Measurements from ENCODE around the gene DAPK3.

DAPK3 gene

DNA sequence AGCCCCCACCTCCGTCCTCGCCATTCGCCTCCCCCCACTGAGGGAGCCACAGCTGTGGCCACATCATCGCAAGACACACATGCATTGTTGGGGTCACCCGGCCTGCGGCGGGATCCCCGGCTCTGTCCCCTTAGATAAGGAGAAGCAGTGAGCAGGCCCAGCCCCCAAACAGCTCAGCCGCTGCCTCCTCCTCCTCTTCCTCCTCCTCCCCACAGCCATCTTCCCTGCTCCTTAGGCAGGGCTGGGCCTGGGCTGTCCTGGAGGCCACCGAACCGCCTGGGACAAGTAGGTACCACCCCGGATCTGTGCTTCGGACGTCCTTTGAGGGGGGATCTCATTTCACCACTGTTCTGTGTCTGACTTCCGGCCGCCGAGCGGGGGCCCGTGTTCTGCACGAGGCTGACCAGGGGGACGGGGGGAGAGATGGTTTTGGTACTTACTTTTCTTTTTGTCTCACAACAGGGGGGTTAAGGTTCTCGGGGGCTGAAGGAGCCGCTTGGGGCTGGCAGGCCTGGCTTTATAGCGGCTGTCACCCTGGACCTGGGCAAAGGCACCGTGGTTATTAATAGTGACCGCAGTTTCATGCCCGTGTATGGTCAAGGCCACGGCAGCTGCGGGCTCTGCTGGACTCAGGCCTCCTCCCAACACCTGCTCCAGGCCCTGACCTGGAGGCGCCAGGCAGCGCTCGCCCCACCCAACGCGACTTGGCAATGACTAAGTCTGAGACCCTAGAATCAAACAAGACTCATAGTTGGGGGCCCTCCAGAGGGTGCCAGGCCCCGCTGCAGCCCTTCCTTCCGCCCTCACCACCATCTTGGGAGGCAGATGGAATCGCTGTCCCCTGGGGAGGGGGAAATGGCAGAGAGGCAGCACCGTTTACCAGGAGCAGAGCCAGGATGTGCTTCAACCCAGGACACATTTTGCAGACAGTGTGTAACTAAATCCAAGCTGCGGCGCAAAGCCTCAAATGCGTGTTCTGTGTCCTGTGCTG lies 19.7 kb downstream of the DAPK3 start:
- TF ChIP-seq GATA3 (IDR thresholded peaks at IDR 0.05; ENCODE audit: low read depth, low read length), result no peak
- TF ChIP-seq GATA2 (IDR thresholded peaks at IDR 0.05; ENCODE audit: low read depth, low read length), result no peak

DNA sequence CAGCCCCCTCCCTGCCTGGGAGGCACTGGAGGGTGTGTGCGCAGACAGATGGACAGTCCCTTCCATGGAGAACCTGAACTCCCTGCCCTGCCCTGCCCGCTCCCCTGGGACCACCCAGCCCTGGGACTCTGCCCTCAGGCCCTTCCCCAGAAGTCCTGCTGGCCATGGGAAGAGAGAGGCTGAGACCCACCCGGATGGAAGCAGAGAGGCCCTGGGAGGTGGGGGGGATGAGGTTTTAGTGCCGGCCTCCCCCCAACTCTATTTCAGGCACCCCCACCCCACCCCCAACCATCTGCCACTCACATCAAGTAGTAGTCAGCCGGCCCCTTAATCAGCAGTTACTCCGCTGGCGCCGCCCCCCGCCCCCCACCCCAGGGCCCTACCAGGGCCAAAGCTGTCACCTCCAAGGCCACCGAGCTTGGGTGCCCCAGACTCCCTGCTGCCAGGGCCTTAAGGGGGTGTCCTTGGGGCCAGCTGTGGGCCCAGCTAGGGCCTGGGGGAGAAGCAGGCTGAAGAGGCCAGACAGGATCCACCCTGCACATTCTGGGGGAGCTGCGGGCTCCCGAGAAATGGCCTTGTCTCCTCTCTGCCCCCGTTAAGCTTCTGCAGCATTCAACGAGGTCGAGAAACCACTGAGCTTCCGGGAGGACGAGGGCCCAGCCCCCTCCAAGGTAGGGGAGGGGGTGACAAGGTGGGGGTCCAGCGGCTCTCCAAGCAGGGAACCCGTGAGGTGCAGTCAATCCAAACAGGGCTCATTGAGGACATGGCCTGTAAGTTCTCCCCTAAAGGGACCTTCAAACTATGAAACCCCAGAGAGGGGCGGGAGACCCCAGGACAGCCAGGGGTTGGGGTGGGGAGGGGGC lies 20.7 kb downstream of the DAPK3 start:
- TF ChIP-seq GATA3 (IDR thresholded peaks at IDR 0.05; ENCODE audit: low read depth, low read length) (no peak), GATA2 (IDR thresholded peaks at IDR 0.05; ENCODE audit: low read depth, low read length) (no peak)

DNA sequence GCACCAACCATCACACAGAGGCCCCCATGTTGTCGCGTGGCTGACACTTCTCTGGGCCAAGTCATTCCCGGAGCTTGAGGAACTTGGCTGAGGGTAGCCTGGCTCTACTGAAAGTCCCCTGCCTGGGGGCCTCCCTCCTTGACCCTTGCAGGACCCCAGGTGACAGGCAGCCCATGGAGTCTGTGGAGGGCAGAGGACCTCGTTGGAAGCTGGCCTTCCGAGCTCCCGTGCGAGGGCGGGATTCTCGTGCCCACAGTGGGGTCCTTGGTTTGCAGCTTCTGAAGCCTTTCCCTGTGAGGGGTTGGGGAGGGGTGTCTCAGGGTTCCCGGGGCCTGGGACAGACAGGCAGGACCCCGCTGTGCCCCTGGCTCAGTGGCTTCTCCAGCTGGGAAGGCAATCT lies 21.6 kb downstream of the DAPK3 start:
- TF ChIP-seq GATA3 (IDR thresholded peaks at IDR 0.05; ENCODE audit: low read depth, low read length) (no peak), GATA2 (IDR thresholded peaks at IDR 0.05; ENCODE audit: low read depth, low read length) (no peak)

DNA sequence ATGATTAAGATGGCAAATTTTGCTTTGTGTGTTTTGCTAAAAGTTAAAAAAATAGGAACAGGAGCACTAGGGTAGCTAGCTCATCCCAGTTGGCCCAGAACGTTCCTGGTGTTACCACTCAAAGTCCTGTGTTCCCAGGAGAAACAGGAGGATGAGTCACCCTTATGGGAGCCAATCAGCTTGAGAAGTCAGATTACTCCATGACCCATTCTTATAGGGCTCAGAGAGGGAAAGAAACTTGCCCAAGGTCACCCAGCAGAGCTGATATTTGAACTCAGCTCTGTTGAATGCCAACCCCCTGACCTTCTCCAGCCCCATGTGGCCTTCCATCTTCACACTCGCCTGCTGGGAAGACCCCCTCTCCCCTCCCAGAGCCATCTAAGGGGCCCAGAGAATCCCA lies 25.1 kb downstream of the DAPK3 start:
- no peak for TF ChIP-seq GATA3 (IDR thresholded peaks at IDR 0.05; ENCODE audit: low read depth, low read length)
- TF ChIP-seq GATA2 (IDR thresholded peaks at IDR 0.05; ENCODE audit: low read depth, low read length), result no peak

DNA sequence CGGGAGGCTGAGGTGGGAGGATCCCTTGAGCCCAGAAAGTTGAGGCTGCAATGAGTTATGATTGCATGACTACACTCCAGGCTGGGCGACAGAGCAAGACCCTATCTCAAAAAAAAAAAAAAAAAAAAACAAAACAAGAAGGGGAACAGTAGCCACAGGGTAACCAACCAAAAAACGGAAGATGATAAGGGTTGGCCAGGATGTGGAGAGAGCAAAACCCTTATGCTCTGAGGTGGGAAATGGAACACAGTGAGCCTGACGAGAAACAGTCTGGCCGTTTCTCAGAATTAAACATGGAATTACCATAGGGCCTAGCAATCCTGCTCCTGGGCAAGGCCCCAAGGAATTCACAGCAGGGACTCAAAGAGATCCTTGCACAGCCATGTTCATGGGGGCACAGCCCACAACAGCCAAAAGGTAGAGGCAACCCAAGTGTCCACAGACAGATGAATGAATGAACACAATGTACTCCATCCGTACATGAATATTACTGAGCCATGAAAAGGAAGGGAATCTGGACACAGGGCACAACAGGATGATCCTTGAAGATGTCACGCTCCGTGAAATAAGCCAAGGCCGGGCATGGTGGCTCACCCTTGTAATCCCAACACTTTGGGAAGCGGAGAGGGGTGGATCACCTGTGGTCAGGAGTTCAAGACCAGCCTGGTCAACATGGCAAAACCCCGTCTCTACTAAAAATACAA lies 26.7 kb downstream of the DAPK3 start:
- TF ChIP-seq GATA3 (IDR thresholded peaks at IDR 0.05; ENCODE audit: low read depth, low read length), result no peak
- TF ChIP-seq GATA2 (IDR thresholded peaks at IDR 0.05; ENCODE audit: low read depth, low read length), result no peak

DNA sequence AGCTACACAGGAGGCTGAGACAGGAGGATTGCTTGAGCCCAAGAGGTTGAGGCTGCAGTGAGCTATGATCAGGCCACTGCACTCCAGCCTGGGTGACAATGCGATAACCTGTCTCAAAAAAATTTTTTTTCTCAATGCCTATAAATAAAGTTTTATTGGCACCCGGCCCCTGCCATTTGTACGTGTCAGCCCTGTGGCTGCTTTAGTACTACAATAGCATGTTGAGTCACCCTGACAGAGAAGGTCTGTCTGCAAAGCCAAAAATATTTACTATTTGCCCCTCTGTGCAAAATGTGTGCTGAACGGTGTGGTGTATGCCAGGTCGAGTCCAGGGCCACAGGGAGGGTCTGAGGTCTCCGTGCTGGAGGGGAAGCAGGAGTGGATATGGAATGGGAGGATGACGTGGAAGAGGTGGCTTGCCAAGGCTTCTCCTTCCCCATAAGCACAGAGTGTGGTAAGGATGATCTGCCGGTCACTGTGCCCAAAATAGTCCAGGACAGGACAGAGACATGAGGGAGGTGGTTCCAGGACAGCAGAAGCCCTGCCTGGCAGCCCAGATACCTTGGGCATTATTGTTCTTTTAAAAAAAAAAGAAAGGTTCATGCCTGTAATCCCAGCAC lies 28.0 kb downstream of the DAPK3 start:
- TF ChIP-seq GATA3 (IDR thresholded peaks at IDR 0.05; ENCODE audit: low read depth, low read length), result no peak
- TF ChIP-seq GATA2 (IDR thresholded peaks at IDR 0.05; ENCODE audit: low read depth, low read length), result no peak

DNA sequence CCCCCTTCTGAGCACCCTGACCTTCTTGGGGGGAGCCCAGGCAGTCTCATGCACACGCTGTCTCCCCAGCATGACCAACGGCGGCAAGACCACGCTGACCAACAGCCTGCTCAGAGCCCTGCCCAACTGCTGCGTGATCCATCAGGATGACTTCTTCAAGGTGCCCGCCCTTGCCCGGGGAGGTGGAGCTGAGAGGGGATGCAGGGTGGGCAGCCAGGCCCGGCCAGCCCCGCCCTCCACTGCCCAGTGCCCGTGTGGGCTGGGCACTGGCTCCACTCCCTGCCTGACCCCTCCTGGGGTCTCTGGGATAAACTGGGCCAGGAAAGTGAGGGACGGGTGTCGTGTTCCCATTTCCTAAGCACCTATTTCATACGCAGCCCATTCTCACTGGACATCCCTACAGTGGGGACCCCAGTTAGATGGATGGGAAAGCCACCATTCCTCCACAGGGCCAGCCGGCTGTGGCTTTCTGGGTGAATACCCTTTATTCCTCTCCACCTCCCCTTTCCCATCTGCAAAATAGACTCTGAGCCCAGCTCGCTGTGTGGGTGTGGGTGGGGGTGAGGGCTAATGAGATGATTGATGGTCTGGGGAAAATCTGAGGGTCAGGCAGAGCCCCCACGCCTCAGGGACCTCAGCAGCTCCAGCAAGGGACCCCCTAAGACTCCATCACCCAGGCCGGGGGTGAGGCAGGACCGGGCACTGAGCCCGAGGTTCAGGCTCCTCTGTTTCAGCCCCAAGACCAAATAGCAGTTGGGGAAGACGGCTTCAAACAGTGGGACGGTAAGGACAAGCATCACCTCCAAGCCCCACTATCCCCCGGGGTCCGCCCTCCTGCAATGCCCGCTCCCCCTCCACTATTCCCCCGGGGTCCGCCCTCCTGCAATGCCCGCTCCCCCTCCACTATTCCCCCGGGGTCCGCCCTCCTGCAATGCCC lies 34.1 kb downstream of the DAPK3 start:
- TF ChIP-seq GATA2 (IDR thresholded peaks at IDR 0.05; ENCODE audit: low read depth, low read length) (no peak), GATA3 (IDR thresholded peaks at IDR 0.05; ENCODE audit: low read depth, low read length) (no peak)

DNA sequence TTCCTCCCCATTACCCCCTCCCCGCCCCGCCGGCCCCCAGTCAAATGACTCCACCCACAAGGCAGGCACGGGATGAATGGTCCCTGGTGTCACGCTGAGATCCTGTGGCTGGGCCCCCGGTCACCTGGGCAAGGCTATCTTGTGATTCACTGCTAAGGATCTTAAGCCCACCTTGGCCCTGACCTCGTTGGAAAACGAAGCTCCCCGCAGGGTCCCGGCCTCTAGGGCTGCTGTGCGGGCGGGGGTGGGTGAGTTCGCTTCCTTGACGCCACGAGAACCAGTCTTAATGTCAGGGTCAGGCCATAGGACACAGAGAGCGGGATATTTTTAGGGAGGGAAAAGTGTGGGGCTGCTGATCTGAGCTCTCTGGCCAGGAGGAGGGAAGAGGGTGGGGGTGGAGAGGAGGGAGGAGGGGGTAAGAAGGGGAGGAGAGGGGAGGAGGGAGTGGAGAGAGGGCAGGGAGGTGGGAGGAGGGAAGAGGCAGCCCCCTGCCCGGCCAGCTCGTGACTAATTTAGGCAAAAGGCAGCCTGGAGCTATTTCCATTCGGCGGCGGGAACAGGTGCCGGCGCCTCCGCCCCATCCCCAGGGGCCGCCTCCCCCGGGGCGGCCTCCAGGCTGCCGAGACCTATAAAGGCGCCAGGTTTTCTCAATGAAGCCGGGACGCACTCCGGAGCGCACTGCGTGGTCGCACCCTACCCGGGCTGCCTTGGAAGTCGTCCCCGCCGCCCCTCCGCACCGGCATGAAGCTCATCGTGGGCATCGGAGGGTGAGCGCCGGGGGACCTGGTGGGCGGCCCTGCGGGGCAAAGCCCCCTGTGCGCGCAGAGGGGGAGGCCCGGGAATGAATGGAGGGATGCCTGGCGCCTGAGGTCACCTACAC lies 37.7 kb downstream of the DAPK3 start, which contains the start of gene NMRK2:
TSS of gene NMRK2 (plus strand) at position 139 of the 880 bp plus-strand sequence. CDS start at position 742, 603 bp downstream.
- TF ChIP-seq GATA2 (IDR thresholded peaks at IDR 0.05; ENCODE audit: low read depth, low read length), result no peak
- TF ChIP-seq GATA3 (IDR thresholded peaks at IDR 0.05; ENCODE audit: low read depth, low read length), result no peak

DNA sequence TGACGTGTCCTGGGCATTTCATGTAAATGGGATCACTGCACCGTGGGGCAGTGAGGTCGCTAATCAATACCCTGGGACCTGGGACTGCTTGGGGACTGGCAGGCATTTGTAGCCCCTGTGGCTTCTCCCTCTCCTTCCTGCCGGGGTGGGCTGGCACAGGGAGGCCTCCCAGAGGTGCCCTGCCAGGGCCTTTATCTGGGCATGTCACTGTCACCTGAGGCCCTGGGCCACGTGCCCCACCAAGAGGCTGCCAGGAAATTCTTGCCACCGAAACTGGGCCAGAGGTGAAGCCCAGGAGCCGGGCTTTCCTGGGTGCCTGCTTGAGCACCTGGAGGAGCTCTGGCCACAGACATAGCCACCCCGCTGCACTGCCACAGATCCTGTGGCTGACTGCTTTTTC lies 39.9 kb downstream of the DAPK3 start:
- TF ChIP-seq GATA3 (IDR thresholded peaks at IDR 0.05; ENCODE audit: low read depth, low read length) (no peak), GATA2 (IDR thresholded peaks at IDR 0.05; ENCODE audit: low read depth, low read length) (no peak)

DNA sequence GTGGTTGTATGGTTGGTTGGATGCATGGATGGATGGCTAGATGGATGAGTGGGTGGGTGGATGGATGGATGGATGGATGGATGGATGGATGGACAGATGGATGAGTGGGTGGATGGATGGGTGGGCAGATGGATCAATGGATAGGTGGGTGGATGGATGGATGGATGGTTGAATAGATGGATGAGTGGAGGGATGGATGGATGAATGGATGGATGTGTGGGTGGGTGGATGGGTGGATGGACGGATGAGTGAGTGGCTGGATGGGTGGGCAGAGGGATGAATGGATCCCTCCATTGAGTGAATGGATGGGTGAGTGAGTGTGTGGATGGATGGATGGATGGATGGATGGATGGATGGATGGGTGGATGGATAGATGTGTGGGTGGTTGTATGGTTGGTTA lies 47.0 kb downstream of the DAPK3 start:
- TF ChIP-seq GATA2 (IDR thresholded peaks at IDR 0.05; ENCODE audit: low read depth, low read length), result no peak
- no peak for TF ChIP-seq GATA3 (IDR thresholded peaks at IDR 0.05; ENCODE audit: low read depth, low read length)

DNA sequence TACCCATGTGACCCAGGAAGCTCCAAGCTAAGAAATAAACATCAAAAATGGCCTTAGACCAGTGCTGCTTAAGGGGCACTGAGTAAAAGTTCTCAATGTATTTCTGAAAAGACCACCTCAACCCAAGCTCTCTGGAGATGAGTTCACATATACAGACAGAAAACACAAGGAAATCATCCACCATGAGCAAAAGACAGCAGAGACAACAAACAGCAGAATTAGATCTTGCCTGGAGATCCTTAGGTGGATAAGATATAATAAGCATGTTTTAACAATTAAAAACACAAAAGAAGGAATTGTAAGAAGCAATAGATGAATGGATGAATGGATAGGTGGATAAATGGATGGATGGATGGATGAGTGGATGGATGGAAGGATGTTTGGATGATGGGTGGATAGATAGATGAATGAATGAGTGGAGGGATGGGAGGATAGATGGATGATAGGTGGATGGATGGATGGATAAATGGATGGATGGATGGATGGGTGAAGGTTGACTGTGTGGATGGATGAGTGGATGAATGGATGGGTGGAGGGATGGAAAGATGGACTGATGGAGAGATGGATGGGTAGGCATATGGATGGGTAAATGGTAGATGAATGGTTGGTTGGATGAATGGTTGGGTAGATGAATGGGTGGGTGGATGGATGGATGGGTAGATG lies 47.7 kb downstream of the DAPK3 start:
- no peak for TF ChIP-seq GATA3 (IDR thresholded peaks at IDR 0.05; ENCODE audit: low read depth, low read length)
- no peak for TF ChIP-seq GATA2 (IDR thresholded peaks at IDR 0.05; ENCODE audit: low read depth, low read length)
